Fibroblast of upper back skin (primary cell): ENCODE results near the gene SLC34A1.
A peak's percentile ranks its signal among the peaks of the same experiment; 100 is the strongest.
"Not testable (repeated sequence)": the region's sequence is repeated elsewhere in the genome, so short reads cannot be mapped to it uniquely, and the experiment has no call there.

Experiments used
- DNase-seq: peaks from one replicate; pipeline ENCODE4 v3.0.0-alpha.2; 2013

Gene SLC34A1

DNA sequence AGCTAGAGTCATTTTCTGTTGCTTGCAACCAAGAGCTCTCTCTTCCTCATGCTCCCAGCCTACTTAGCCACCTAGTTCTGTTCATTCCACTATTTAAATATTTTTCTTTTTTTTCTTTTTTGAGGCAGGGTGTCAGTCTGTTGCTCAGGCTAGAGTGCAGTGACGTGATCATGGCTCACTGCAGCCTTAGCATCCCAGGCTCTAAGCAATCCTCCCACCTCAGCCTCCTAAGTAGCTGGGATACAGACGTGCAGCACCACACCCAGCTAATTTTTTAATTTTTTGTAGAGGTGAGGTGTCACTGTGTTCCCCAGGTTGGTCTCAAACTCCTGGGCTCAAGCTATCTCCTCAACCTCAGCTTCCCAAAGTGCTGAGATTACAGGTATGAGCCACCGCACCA is 30.2 kb downstream of the SLC34A1 start:
- no peak for DNase-seq

GRCh38 chr5:177417081-177417480 is 32.8 kb downstream of the SLC34A1 start:
- not testable (repeated sequence) for DNase-seq

DNA sequence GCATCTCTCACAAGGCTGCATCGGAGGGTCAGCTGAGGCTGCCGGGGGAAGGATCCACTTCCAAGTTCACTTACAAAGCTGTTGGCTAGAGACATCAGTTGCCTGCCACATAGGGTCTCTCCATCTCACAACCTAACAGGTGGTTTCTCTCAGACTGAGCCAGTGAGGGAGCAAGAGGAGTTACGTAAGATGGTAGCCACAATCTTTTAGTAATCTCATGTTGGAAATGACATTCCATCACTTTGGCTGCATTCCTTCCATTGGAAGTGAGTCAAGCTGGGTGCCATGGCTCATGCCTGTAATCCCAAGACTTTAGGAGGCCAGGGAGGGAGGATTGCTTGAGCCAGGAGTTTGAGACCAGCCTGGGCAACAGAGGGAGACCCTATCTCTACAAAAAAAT is 34.8 kb downstream of the SLC34A1 start:
- peak; percentile 77 for DNase-seq

- not testable (repeated sequence) for DNase-seq
These were observed 36.2 kb downstream of the SLC34A1 start for GRCh38 chr5:177420472-177420871.

GRCh38 chr5:177421062-177421798 is 37.0 kb downstream of the SLC34A1 start:
- no peak for DNase-seq

DNA sequence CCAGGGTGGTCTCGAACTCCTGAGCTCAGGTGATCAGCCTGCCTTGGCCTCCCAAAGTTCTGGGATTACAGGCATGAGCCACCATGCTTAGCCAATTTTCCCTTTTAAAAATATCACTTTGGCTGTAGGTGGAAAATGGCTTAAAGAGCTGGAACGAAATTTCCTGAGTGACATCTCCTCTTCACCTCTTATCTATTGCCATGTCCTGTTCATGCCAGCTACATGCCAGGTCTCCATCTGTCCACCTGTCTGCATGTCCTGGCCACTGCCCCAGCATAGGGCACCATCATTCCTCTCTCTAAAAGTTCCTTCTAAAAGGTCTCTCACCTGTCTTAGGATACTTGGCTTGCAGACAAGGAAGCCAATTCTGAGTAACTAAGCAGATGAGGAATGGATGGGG is 39.4 kb downstream of the SLC34A1 start:
- no peak for DNase-seq

- DNase-seq = no peak
These were observed 41.1 kb downstream of the SLC34A1 start for GRCh38 chr5:177425196-177425800.

DNA sequence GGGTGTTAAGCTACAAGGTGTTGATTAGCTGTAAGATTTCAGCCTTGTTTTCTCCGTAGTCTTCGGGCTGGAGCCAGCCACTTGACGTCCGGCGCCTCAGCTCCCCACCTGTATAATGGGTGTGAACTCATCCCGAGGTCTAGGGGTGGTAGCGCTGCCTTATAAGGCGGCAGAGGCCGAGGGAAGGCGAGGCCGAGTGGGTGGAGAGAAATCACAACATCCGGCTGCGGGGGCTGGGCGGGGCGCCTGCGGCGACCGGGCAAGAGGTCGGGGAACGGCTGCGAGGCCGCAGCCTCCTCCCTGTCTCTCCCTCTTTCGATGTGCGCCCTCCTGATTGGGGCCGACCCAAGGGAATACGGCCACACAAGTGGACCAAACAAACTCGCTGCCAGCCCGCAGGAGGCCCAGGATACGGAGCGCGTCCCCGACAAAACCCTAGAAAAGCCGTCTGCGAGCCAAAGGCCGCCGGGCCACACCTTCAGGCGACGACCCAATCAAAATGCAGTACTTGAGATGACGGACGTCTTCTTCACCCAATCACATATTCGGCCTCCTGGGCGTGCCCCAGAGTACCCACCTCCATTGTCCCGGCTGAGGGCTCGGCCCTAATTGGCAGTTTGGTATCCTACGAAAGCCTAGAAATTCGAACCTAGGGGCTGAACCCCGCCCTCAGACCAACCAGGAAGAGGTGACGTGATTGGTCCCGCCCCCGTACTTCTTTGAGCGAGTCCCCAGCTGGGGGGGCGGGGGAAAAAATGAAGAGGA is 41.7 kb downstream of the SLC34A1 start:
- DNase-seq = peak; percentile 100

DNA sequence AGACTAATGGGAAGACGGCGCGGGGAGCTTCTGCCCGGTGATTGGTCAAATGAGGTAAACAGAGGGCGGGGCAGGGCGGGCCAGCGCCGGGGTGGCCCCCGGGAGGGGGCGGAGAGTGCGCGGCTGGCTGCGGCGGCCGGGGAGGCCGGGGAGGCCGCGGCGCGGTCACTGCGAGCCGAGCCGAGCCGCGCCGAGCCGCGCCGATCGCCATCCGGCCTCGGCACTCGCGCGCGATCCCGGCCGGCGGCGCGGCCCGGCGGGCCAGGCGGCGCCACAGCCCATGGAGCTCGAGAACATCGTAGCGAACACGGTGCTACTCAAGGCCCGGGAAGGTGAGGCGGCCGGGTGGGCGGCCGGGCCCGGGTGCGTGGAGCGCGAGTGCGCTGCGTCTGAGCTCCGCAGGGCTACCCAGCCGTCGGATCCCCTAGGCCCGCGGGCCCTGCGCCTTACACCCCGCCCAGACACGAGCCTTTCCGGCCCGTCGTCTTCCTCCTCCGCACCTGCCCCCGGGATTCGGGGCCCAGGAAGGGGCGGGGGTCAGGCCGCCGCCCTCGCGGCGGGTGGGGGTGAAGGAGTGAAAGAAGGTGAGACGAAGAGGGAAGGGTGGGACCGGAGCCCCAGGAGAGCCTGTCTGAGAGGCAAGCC is 42.5 kb downstream of the SLC34A1 start, which contains the start of gene GRK6:
GRK6 (plus strand) TSS at position 111 of the 645 bp plus-strand sequence; CDS start at position 281, 170 bp downstream.
- DNase-seq = no peak

DNA sequence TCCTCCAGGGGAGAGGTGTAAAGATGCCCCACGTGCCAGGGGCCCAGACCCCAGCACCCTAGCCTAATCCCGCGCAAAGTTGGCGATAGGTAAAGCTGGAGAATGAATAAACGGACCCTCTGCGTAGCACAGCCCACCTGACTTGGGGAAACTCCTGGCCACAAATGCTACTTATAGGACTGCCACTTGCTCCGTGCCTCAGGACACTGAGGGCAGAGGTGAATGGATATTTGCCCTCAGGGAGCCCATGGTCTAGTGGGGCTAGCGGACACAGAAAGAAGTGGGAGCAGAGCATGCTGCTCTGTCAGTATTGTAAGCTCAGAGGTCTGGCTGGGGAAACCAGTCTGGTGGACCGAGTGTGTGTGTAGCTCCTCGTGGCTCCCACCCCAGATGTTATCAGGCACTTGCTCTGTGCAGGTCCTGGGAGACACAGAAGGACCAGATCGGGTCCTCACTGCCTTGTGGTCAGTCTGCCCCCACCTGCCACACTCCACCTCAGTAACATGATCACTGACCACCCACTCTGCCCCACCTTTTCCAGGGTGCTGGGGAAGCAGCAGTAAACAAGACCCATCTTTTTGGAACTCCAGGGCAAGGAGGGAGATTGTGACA is 43.1 kb downstream of the SLC34A1 start:
- no peak for DNase-seq

GRCh38 chr5:177427919-177428573 is 43.8 kb downstream of the SLC34A1 start:
- DNase-seq = no peak

DNA sequence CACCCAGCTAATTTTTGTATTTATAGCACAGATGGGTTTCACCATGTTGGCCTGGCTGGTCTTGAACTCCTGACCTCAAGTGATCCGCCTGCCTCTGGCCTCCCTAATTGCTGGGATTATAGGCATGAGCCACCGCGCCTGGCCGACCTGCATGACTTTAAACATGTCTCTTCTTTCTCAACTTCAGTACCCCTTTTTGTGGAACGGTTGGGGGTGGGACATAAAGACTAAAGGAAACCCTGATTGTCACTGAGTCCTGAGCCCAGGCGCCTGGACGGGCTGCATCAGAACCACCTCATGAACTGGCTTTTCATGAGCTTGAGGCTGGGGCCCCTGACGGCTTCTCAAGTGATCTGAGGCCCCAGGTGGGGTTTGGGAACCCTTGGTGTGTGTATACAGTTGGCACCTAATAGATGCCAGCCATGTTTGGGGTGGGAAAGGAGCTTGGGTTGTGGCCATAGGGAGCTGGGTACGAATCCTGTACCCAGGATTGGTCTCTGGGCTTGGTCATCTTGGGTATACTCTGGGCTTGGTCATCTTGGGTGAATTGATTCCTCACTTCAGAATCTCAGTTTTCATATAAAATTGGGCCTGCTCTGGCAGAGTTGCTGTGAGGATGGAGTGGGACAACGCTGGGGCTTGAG is 44.5 kb downstream of the SLC34A1 start:
- DNase-seq = no peak

DNA sequence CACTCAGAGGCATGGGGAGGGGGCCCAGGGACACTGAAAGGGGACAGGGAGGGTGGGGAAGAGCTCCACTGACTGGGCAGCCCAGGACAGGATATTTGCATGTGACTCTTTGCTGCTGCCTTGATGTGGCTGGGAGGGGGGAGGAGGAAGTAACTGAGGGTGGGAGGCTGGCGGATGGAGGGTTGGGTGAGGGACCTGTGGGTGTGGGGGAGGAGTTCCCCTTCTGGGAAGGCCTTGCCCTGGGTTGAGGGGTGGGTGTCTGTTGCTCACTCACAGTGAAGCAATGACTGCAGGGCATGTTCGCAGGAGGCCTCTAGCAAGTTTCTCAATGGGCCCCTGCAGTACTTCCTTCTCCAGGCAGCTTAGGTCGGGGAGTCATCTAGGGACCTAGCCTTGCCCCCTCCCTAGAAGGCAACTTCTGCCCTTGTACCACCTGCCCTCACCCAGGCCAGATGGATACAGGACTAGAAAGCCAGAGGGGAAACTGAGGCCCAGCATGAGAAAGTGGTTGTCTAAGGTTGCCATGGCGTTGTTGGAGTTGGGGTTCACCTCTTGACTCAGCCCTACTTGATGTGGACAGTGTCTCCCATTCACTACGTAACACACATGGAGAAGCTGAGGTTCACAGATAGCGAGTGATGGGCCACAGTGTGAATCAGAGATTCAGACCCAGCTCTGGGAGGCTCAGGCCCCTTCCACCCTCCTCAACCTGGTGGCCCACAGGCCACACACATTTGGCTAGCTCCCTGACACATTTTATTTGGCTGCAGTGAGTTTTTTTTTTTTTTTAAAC is 45.2 kb downstream of the SLC34A1 start:
- no peak for DNase-seq

DNA sequence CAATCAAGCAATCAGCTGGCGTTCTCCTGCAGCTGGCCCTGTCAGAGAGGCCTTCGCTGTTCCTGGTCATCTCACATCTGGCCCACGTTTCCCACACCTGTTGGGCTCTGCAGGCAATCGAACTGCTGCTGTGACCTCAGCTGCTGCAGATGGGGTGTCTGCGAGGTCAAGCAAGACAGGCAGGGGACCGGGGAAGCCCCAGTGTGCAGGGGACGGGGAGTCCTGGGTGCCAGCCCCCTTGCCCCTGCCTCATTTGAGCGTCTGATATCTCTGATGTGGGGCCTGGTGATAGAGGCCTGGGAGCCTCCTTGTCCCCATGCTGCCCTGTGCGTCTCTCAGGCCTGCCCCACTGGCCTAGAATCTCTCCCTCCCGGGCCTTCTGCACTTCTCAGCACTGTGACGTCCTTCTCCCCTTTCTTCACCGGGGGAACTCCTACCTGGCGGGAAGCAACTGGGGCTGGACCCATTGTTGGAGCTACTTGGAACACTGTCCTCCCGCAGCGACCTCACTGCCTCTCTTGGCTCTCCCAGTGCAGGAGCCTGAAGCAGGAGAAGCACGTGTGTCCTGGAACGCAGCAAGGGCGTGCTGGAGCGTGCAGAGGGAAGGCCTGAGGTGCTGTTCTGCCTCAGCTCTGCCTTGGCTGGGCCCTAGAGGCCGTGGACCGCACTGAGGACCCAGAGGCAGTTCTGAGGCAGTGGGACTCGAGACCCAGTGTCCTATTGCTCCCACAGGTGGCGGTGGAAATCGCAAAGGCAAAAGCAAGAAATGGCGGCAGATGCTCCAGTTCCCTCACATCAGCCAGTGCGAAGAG is 46.1 kb downstream of the SLC34A1 start:
- no peak for DNase-seq

DNA sequence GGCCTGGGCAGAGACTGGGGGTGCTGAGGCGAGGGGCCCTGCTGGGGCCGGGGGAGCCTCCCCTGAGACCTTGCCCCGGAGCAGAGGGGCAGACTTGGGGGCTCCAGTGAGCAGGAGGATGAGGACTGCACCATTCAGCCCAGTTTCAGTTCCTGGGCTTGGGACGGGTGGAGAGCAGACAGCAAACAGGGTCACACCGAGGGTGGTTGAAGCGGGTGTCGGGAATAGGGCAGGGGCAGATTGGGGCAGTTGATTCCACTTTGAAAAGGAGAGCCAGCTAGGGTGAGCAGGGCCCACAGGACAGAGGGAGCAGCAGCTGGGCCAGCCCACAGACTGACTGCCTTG is 46.7 kb downstream of the SLC34A1 start:
- DNase-seq = no peak

DNA sequence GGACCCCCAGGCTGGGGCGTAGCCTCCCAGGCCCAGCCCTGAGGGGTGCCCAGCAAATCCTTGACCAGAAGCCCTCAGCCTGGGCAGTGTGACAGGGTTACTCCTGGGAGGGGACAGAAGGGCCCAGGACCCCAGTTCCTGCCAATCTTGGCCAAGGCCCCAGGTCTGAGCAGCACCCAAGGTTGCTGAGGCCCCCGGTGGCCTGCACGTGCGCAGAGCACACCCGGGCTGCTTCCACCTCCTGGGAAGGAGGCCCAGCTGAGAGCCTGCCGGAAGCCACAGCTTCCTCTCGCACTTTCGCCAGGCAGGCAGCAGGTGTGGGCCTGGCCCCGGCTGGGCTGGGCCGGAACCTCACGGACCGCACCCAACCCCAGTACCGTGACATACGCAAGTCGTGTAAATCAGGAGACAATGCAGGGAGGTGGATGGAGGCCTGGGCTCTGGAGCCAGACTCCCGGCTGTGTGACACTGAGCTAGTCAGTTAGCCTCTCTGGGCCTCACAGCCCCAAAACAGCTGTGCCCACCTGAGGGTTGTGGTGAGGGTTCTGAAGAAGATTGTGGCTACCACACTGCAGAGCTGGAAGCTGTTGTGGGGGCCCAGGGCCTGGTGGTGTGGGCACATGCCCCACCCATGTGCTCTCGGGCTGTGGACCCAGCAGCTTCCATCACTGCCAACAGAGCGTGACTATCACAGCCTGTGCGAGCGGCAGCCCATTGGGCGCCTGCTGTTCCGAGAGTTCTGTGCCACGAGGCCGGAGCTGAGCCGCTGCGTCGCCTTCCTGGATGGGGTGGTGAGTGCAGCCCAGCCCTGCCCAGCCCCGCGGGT is 47.3 kb downstream of the SLC34A1 start:
- DNase-seq = no peak

DNA sequence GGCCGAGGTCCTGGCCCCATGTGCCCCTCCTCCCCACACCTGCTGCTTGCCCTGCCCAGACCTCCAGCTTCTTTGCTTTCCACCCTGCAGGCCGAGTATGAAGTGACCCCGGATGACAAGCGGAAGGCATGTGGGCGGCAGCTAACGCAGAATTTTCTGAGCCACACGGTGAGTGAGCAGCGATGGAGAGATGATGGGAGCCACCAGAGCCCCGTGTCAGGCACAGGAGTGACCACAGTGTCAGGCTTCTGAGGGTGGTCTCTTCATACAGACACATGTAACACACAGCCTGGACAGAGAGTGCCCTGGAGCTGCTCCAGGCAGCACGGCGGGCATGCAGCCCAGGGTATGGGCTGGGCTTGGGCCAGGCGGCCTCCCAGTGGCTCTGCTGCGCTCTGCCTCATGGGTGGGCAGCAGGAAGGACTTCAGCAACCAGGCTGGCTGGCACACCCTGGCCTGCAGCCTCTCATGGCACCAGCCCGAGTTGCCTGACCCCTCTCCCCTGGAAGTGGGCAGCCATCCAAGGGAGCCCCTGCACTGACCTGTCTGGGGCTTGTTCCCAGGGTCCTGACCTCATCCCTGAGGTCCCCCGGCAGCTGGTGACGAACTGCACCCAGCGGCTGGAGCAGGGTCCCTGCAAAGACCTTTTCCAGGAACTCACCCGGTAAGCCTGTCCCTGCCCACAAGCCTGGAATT is 48.1 kb downstream of the SLC34A1 start:
- DNase-seq = no peak

DNA sequence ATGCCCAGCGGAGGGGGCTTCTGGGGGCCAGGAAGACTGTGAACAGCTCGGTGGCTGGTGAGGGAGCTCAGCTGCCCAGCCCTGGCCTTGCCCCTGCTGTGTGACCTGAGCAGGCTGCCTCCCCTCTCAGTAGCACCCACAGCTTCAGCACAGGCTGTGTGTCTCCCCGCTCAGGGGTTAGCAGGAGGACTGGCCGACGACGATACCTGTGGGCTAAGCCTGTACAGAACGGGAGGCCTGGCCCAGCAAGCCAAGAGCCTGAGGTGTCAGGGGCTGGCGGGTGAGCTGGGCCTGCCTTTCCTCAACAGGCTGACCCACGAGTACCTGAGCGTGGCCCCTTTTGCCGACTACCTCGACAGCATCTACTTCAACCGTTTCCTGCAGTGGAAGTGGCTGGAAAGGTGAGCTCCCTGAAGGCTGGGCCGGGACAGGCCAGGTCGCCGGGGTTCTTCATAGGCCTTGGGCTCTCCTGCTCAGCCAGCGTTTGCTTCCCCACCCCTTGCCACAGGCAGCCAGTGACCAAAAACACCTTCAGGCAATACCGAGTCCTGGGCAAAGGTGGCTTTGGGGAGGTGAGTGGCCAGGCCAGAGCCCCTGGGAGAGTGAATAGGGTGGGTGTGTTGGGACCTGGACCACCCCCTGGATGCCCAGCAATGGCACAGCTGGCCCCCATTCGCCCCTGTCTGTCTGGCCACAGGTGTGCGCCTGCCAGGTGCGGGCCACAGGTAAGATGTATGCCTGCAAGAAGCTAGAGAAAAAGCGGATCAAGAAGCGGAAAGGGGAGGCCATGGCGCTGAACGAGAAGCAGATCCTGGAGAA is 48.8 kb downstream of the SLC34A1 start:
- DNase-seq = no peak
